Prostate gland (tissue), 2 donors: ENCODE measurements around the gene IL20RB. TPM values are rescaled to one million over a fixed set of nuclear protein-coding genes. Genes with fewer than 3 reads are reported as not detected.

Experiments used
- DNase-seq: peaks from one replicate; pipeline ENCODE4 v3.0.0-alpha.2; 2019; ENCODE audit warnings: low spot score
- H3K27ac ChIP-seq, 2 donors: fragments of 200-600 bp; sonication (generic); 2 replicates each; pipeline ENCODE4 v1.5.1; 2017 to 2019
- H3K27me3 ChIP-seq: fragments of 200-600 bp; sonication (generic); replicated peaks from 2 replicates; pipeline ENCODE4 v1.5.1; 2019; ENCODE audit not compliant: insufficient read depth
- H3K36me3 ChIP-seq, 2 donors: fragments of 200-600 bp; sonication (generic); 1 replicate in 1 of 2; 2 replicates in 1 of 2; pipeline versions ENCODE4 v1.5.1 to v1.8.1; 2017 to 2019
- H3K4me1 ChIP-seq: fragments of 200-600 bp; sonication (generic); replicated peaks from 2 replicates; pipeline ENCODE4 v1.5.1; 2019
- H3K4me3 ChIP-seq, 2 donors: fragments of 200-600 bp; sonication (generic); 2 replicates each; pipeline ENCODE4 v1.5.1; 2017 to 2019
- H3K9me3 ChIP-seq: fragments of 200-600 bp; sonication (generic); 2 replicates; pipeline ENCODE4 v1.5.1; 2017
- CTCF ChIP-seq, 4 experiments: fragments of 200-600 bp in 2 of 4; fragments of 450-650 bp in 2 of 4; sonication (generic) in 2 of 4; IDR thresholded peaks; 1 replicate in 3 of 4; 2 replicates in 1 of 4; pipeline ENCODE4 v1.5.1; 2016 to 2019; ENCODE audit warnings: antibody characterized with exemption in 4 of 4, mild to moderate bottlenecking in 2 of 4, moderate library complexity in 2 of 4
- POLR2A ChIP-seq: fragments of 450-650 bp; IDR thresholded peaks from one replicate; pipeline ENCODE4 v1.6.1; 2016; ENCODE audit warnings: antibody characterized with exemption, mild to moderate bottlenecking
- POLR2AphosphoS5 ChIP-seq: sonication (generic); formaldehyde crosslinking; IDR thresholded peaks from one replicate; pipeline ENCODE4 v1.6.1; 2017; ENCODE audit warnings: antibody characterized with exemption
- WGBS: methylation state at CpG from one replicate; pipeline ENCODE4 v1.1.5; 2018; 5-methylcytosine and 5-hydroxymethylcytosine counted together
- intact Hi-C: fragments of 100-400 bp; cut with DNase I; formaldehyde crosslinking; loops from one replicate; pipeline ENCODE4 v1.14.2; 2022
- total RNA-seq, 2 donors: library from RNA; depleted of rRNA; stranded (reverse); fragments of >200 nt; gene quantifications; one replicate each; pipeline ENCODE4 v1.1.0, GENCODE V29; 2016

Gene IL20RB
- total RNA-seq, 2 donors from 2014 or later = 0.14 to 2.5 TPM

- peak in 1 of 4 experiments; percentile 9 for TF ChIP-seq CTCF (IDR thresholded peaks at IDR 0.05)
- no peak for TF ChIP-seq POLR2AphosphoS5
- no peak for TF ChIP-seq POLR2A
- Histone ChIP-seq H3K4me1 (no peaks in the 10 kb centered on the region), H3K4me3 (no peak overlapping the region), H3K27ac (no peak overlapping the region), H3K27me3 (no peaks in the 10 kb centered on the region), H3K36me3 (no peaks in the 10 kb centered on the region), H3K9me3 (no peaks in the 10 kb centered on the region)
- intact Hi-C loops = no loop called here
- no peak for DNase-seq
- WGBS = 97% methylated on average over 2 of the region's 2 CpGs
Observed at GRCh38 chr3:136949708-136950107, 8.1 kb upstream of the IL20RB start.

- WGBS = 87% methylated on average over 1 of the region's 1 CpG
- intact Hi-C loops = no loop called here
- DNase-seq = no peak
- H3K27ac ChIP-seq = no peak overlapping the region
- no peaks in the 10 kb centered on the region for H3K36me3 ChIP-seq
- no peak for TF ChIP-seq POLR2AphosphoS5
- TF ChIP-seq CTCF (IDR thresholded peaks at IDR 0.05) = no peak
- TF ChIP-seq POLR2A = no peak
- H3K4me1 ChIP-seq = no peaks in the 10 kb centered on the region
- H3K4me3 ChIP-seq = no peak overlapping the region
- no peaks in the 10 kb centered on the region for H3K9me3 ChIP-seq
- no peaks in the 10 kb centered on the region for H3K27me3 ChIP-seq
Observed at GRCh38 chr3:136950623-136951022, 7.2 kb upstream of the IL20RB start.

GRCh38 chr3:136952292-136952691 lies 5.5 kb upstream of the IL20RB start:
- no peaks in the 10 kb centered on the region for H3K27me3 ChIP-seq
- no peak for DNase-seq
- TF ChIP-seq POLR2AphosphoS5 = no peak
- TF ChIP-seq CTCF (IDR thresholded peaks at IDR 0.05) = no peak
- no peak for TF ChIP-seq POLR2A
- H3K4me1 ChIP-seq = no peaks in the 10 kb centered on the region
- intact Hi-C loops = no loop called here
- no peak overlapping the region for H3K4me3 ChIP-seq
- H3K9me3 ChIP-seq = no peaks in the 10 kb centered on the region
- no peak overlapping the region for H3K27ac ChIP-seq
- no peaks in the 10 kb centered on the region for H3K36me3 ChIP-seq
- WGBS = 54% methylated on average over 1 of the region's 1 CpG

- 90% methylated on average over 2 of the region's 2 CpGs for WGBS
- intact Hi-C loops = no loop called here
Observed at GRCh38 chr3:136954251-136954650, 3.5 kb upstream of the IL20RB start.

More at GRCh38 chr3:136954251-136954650, 3.5 kb upstream of the IL20RB start:
- Histone ChIP-seq H3K4me3 (no peak overlapping the region), H3K4me1 (no peaks in the 10 kb centered on the region), H3K27ac (no peak overlapping the region), H3K27me3 (no peaks in the 10 kb centered on the region), H3K36me3 (no peaks in the 10 kb centered on the region), H3K9me3 (no peaks in the 10 kb centered on the region)
- no peak for TF ChIP-seq CTCF (IDR thresholded peaks at IDR 0.05)
- no peak for TF ChIP-seq POLR2A
- no peak for TF ChIP-seq POLR2AphosphoS5
- no peak for DNase-seq
